Tibial nerve (tissue), 4 donors: ENCODE data around the gene AKR1A1.

Source experiments
- EP300 ChIP-seq, 2 donors: sonication (generic); formaldehyde crosslinking; IDR thresholded peaks; one replicate each; pipeline ENCODE4 v1.6.1; 2017; ENCODE audit warnings: antibody characterized with exemption in 2 of 2, mild to moderate bottlenecking in 1 of 2
- POLR2A ChIP-seq, 2 donors: fragments of 450-650 bp; IDR thresholded peaks; one replicate each; pipeline ENCODE4 v1.6.1; 2017; ENCODE audit warnings: antibody characterized with exemption in 2 of 2, mild to moderate bottlenecking in 2 of 2, moderate library complexity in 2 of 2
- TF ChIP-seq, protein P1 (sequence below), 5 experiments: fragments of 200-600 bp in 3 of 5; fragments of 450-650 bp in 2 of 5; sonication (generic) in 3 of 5; IDR thresholded peaks; one replicate each; pipeline ENCODE4 v1.5.1; 2016 to 2019; ENCODE audit warnings: antibody characterized with exemption in 5 of 5, mild to moderate bottlenecking in 3 of 5, moderate library complexity in 2 of 5

DNA sequence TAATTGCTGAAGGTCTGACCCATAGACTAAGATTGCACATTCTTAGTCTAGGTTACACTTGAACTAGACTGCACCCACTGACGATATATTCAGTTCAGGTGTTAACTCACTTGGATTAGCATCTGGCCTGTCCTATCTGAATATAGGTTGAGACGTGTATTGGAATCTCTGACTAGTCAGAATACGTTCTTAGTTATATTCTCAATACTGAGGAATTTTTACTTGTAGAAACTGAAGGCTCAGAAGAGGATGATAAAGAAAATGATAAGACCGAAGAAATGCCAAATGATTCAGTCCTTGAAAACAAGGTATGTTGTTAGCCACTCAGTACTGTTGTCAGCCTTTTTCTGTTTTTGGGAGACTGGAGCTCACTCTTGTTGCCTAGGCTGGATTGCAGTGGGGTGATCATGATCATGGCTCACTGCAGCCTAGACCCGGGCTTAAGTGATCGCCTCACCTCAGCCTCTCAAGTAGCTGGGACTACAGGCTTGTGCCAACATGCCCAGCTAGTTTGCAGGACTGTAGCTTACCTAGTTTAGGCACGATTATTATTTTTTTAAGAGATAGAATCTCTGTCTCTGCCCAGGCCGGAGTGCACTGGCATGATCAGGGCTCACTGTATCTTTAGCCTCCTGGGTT lies 62.4 kb downstream of the AKR1A1 start:
- TF ChIP-seq, protein P1, sequence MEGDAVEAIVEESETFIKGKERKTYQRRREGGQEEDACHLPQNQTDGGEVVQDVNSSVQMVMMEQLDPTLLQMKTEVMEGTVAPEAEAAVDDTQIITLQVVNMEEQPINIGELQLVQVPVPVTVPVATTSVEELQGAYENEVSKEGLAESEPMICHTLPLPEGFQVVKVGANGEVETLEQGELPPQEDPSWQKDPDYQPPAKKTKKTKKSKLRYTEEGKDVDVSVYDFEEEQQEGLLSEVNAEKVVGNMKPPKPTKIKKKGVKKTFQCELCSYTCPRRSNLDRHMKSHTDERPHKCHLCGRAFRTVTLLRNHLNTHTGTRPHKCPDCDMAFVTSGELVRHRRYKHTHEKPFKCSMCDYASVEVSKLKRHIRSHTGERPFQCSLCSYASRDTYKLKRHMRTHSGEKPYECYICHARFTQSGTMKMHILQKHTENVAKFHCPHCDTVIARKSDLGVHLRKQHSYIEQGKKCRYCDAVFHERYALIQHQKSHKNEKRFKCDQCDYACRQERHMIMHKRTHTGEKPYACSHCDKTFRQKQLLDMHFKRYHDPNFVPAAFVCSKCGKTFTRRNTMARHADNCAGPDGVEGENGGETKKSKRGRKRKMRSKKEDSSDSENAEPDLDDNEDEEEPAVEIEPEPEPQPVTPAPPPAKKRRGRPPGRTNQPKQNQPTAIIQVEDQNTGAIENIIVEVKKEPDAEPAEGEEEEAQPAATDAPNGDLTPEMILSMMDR (IDR thresholded peaks at IDR 0.05), result no peak
- no peak for TF ChIP-seq POLR2A (IDR thresholded peaks at IDR 0.05)
- no peak for TF ChIP-seq EP300 (IDR thresholded peaks at IDR 0.05)
